PFSK-1 (cell line): ENCODE measurements around the gene FYN.

Source experiments
- FOXP2 ChIP-seq: optimal IDR thresholded peaks from 2 replicates; pipeline ENCODE3; 2011; ENCODE audit warnings: borderline replicate concordance, control low read depth, inconsistent platforms; ENCODE audit not compliant: insufficient read depth; ENCODE audit errors: extremely low read length, extremely low read depth
- POLR2AphosphoS5 ChIP-seq: IDR thresholded peaks from 2 replicates; pipeline ENCODE4 v1.6.1; 2012; ENCODE audit warnings: low read depth, mild to moderate bottlenecking, control low read depth, low read length, moderate library complexity
- SIN3A ChIP-seq: IDR thresholded peaks from 2 replicates; pipeline ENCODE4 v1.6.1; 2012; ENCODE audit warnings: mild to moderate bottlenecking, low read length, moderate library complexity, borderline replicate concordance; ENCODE audit not compliant: insufficient read depth
- TAF1 ChIP-seq: IDR thresholded peaks from 2 replicates; pipeline ENCODE4 v1.6.1; 2012; ENCODE audit warnings: low read length, control low read depth, borderline replicate concordance; ENCODE audit not compliant: insufficient read depth
- TF ChIP-seq, protein P1 (sequence below), 2 experiments: IDR thresholded peaks; 2 replicates each; pipeline versions ENCODE4 v1.6.1 to v1.8.0; 2011 to 2012; ENCODE audit warnings: low read depth in 2 of 2, low read length in 2 of 2, control low read depth in 1 of 2, inconsistent platforms in 1 of 2, mild to moderate bottlenecking in 1 of 2, moderate library complexity in 1 of 2; ENCODE audit not compliant: insufficient read depth in 1 of 2

FYN gene

DNA sequence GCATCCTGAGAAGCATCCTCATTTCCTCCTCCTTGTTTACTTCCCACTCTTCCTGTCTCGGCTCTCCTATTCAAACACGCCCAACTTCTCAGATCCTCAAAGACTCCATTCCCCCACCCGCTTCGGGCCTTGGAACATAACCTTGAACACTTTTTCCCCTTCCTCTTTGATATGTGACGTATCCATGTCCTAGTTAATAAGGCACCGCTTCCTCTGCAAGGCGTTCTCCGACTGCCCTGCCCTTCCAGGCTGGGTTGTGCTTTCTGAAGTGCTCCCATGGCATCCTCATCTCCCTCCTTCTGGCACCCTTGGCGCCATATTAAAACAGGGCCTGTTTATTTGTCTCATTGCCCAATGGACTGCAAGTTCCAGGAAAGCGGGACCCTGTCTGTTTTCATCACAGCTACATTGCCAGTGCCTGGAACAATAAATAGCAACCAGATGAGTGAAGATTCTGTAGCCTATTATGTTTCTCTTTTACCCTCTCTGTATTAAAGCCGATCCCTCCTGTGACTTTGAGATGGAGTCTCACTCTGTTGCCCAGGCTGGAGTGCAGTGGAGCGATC is 152.2 kb downstream of the FYN start:
- no peak for TF ChIP-seq POLR2AphosphoS5

DNA sequence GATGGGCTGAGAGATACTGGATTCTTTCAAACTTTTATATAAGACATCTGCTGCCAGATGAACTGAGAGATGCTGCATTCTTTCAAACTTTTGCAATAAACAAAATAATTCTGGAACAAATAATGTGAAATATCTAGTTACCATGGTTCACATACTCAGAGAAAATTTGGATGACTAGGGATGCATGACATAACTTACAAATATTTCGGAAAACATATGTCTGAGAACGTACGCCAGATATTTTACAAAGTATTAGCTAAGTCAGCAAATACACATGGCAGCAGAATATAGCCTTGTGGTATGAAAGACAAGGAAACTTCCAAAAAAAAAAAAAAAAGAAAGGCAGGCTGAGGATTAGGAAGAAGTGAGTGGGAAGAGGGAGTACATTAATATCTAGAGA is 154.3 kb downstream of the FYN start:
- TF ChIP-seq TAF1 (no peak), POLR2AphosphoS5 (no peak), SIN3A (no peak), FOXP2 (no peak)
- TF ChIP-seq, protein P1, sequence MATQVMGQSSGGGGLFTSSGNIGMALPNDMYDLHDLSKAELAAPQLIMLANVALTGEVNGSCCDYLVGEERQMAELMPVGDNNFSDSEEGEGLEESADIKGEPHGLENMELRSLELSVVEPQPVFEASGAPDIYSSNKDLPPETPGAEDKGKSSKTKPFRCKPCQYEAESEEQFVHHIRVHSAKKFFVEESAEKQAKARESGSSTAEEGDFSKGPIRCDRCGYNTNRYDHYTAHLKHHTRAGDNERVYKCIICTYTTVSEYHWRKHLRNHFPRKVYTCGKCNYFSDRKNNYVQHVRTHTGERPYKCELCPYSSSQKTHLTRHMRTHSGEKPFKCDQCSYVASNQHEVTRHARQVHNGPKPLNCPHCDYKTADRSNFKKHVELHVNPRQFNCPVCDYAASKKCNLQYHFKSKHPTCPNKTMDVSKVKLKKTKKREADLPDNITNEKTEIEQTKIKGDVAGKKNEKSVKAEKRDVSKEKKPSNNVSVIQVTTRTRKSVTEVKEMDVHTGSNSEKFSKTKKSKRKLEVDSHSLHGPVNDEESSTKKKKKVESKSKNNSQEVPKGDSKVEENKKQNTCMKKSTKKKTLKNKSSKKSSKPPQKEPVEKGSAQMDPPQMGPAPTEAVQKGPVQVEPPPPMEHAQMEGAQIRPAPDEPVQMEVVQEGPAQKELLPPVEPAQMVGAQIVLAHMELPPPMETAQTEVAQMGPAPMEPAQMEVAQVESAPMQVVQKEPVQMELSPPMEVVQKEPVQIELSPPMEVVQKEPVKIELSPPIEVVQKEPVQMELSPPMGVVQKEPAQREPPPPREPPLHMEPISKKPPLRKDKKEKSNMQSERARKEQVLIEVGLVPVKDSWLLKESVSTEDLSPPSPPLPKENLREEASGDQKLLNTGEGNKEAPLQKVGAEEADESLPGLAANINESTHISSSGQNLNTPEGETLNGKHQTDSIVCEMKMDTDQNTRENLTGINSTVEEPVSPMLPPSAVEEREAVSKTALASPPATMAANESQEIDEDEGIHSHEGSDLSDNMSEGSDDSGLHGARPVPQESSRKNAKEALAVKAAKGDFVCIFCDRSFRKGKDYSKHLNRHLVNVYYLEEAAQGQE (IDR thresholded peaks at IDR 0.05; ENCODE audit: insufficient read depth in 1 of 2, low read depth in 2 of 2, low read length in 2 of 2), result no peak

DNA sequence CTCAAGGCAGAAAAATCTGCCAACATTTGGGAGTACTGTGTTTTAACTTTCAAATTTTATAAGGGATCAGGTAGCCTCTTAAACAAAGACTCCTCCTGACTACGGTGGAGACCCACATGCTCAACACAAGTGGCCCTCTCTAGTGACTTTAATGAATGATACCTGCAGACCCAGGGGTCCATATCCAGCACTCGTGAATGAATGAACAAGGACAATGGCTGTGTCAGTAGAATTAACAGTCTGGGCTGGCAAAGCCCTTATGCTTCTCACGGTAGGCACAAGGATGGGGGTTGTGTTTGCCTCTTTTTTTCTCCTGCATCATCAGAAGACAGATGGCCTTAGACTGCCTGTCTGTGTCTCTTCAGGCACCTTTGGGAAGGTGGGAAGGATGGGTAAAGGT is 154.9 kb downstream of the FYN start:
- TF ChIP-seq TAF1 (no peak), FOXP2 (no peak), SIN3A (no peak), POLR2AphosphoS5 (no peak)
- TF ChIP-seq, protein P1 (IDR thresholded peaks at IDR 0.05; ENCODE audit: insufficient read depth in 1 of 2, low read depth in 2 of 2, low read length in 2 of 2), result no peak

DNA sequence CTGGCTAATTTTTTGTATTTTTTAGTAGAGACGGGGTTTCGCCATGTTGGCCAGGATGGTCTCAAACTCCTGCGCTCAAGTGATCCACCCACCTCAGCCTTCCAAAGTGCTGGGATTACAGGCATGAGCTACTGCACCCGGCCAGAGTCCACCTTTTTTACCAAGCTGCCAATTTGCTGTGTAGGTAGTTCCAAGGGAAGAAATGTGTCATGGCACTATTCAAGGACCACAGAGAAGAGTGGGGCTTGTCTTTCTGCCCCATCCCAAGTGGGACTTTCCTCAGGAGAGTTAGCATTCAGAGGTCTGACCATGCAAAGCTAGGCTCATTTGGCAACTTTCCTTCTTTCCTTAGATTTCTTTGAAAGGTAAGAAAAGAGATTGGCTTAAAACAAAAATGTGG is 155.6 kb downstream of the FYN start:
- TF ChIP-seq FOXP2 (no peak), TAF1 (no peak), POLR2AphosphoS5 (no peak), SIN3A (no peak)
- TF ChIP-seq, protein P1 (IDR thresholded peaks at IDR 0.05; ENCODE audit: insufficient read depth in 1 of 2, low read depth in 2 of 2, low read length in 2 of 2), result no peak

- TF ChIP-seq POLR2AphosphoS5, result no peak
- no peak for TF ChIP-seq SIN3A
- TF ChIP-seq, protein P1 (IDR thresholded peaks at IDR 0.05; ENCODE audit: insufficient read depth in 1 of 2, low read depth in 2 of 2, low read length in 2 of 2), result no peak
- TF ChIP-seq TAF1, result no peak
- TF ChIP-seq FOXP2, result no peak
Measured at GRCh38 chr6:111716325-111716724, 156.9 kb downstream of the FYN start.
